Keratinocyte (primary cell): ENCODE results near the gene OBSCN. TPM values are rescaled to one million over a fixed set of nuclear protein-coding genes. Genes with fewer than 3 reads are reported as not detected.

Source experiments
- DNase-seq: peaks from one replicate; pipeline ENCODE4 v3.0.0-alpha.2; 2011; ENCODE audit warnings: low read depth, missing footprints, low spot score
- FAIRE-seq: peaks from 2 replicates; lab custom pipeline; 2011; peaks lifted over from hg19 to GRCh38; lab: Jason Lieb, UNC
- H2AFZ ChIP-seq: 2 replicates; pipeline ENCODE4 v1.6.0; 2012; ENCODE audit warnings: low read length, control low read depth, inconsistent platforms; ENCODE audit not compliant: control insufficient read depth
- H3K27ac ChIP-seq: 2 replicates; pipeline ENCODE4 v1.5.1; 2011; ENCODE audit warnings: low read length; ENCODE audit not compliant: control insufficient read depth, insufficient read depth
- H3K27me3 ChIP-seq: 3 replicates; pipeline ENCODE4 v1.6.0; 2011; ENCODE audit warnings: low read length; ENCODE audit not compliant: control insufficient read depth, insufficient read depth; ENCODE audit errors: extremely low read depth
- H3K36me3 ChIP-seq, 2 experiments: 2 replicates in 1 of 2; 3 replicates in 1 of 2; pipeline ENCODE4 v1.5.1; 2011; ENCODE audit warnings: low read length in 2 of 2, mild to moderate bottlenecking in 1 of 2; ENCODE audit not compliant: control insufficient read depth in 2 of 2, insufficient read depth in 2 of 2; ENCODE audit errors: extremely low read depth in 1 of 2
- H3K4me1 ChIP-seq: 3 replicates; pipeline ENCODE4 v1.5.1; 2011; ENCODE audit warnings: low read length; ENCODE audit not compliant: control insufficient read depth, insufficient read depth; ENCODE audit errors: extremely low read depth
- H3K4me2 ChIP-seq: 3 replicates; pipeline ENCODE4 v1.6.0; 2011; ENCODE audit warnings: low read depth, low read length; ENCODE audit not compliant: control insufficient read depth, insufficient read depth; ENCODE audit errors: extremely low read depth
- H3K4me3 ChIP-seq, 3 experiments: fragments of 200-600 bp in 1 of 3; sonication (generic) in 1 of 3; 2 replicates in 2 of 3; 3 replicates in 1 of 3; pipeline ENCODE4 v1.5.1; 2011 to 2016; ENCODE audit warnings: low read length in 3 of 3, mild to moderate bottlenecking in 3 of 3, control low read depth in 2 of 3, inconsistent platforms in 1 of 3, low read depth in 1 of 3, mixed read lengths in 1 of 3, mixed run types in 1 of 3, moderate library complexity in 1 of 3; ENCODE audit not compliant: control insufficient read depth in 2 of 3, insufficient read depth in 2 of 3; ENCODE audit errors: extremely low read depth in 1 of 3
- H3K79me2 ChIP-seq: 2 replicates; pipeline ENCODE4 v1.6.0; 2012; ENCODE audit warnings: low read length; ENCODE audit not compliant: control insufficient read depth, insufficient read depth
- H3K9ac ChIP-seq: 3 replicates; pipeline ENCODE4 v1.6.0; 2011; ENCODE audit warnings: low read length; ENCODE audit not compliant: control insufficient read depth, insufficient read depth; ENCODE audit errors: extremely low read depth
- H3K9me1 ChIP-seq: 3 replicates; pipeline ENCODE4 v1.6.0; 2011; ENCODE audit warnings: low read length; ENCODE audit not compliant: control insufficient read depth, insufficient read depth; ENCODE audit errors: extremely low read depth
- H3K9me3 ChIP-seq: 2 replicates; pipeline ENCODE4 v1.5.1; 2012; ENCODE audit warnings: low read depth, low read length; ENCODE audit not compliant: control insufficient read depth
- H4K20me1 ChIP-seq: 3 replicates; pipeline ENCODE4 v1.6.0; 2011; ENCODE audit warnings: low read length; ENCODE audit not compliant: control insufficient read depth, insufficient read depth; ENCODE audit errors: extremely low read depth
- EZH2 ChIP-seq: IDR thresholded peaks from one replicate; pipeline ENCODE4 v1.6.1; 2012; ENCODE audit warnings: inconsistent platforms, mild to moderate bottlenecking, low read length, moderate library complexity
- dilution Hi-C: fragments of 300-500 bp; cut with MboI; formaldehyde crosslinking; loops from one replicate; pipeline ENCODE4 v1.7.0; 2020; ENCODE audit warnings: low sequenced_read_pairs; ENCODE audit not compliant: extremely low pct_ligation_motif_present
- polyA plus RNA-seq, 5 experiments: library from polyadenylated mRNA; depleted of rRNA in 3 of 5; stranded (reverse) in 3 of 5; stranded (forward) in 1 of 5; unstranded in 1 of 5; fragments of >200 nt; gene quantifications; 1 replicate in 1 of 5; 2 replicates in 3 of 5; 3 replicates in 1 of 5; pipeline versions ENCODE4 v1.2.1 to v1.2.3, GENCODE V29; 2011 to 2012; ENCODE audit warnings: missing spikeins in 2 of 5, low read depth in 1 of 5, low replicate concordance in 1 of 5
- TF ChIP-seq, protein P1 (sequence below), 3 experiments: IDR thresholded peaks in 1 of 3; conservative IDR thresholded peaks in 1 of 3; optimal IDR thresholded peaks in 1 of 3; 2 replicates in 2 of 3; 3 replicates in 1 of 3; pipeline versions ENCODE3 to v1.5.1; 2011; ENCODE audit warnings: low read length in 3 of 3, mild to moderate bottlenecking in 3 of 3, moderate library complexity in 2 of 3, control low read depth in 1 of 3, inconsistent platforms in 1 of 3; ENCODE audit not compliant: insufficient read depth in 2 of 3; ENCODE audit errors: extremely low read depth in 1 of 3

OBSCN gene
- polyA plus RNA-seq, 1 donor (not counting 4 experiments of a cell fraction or from before 2014, with no cell fraction given) = 1.8 TPM

DNA sequence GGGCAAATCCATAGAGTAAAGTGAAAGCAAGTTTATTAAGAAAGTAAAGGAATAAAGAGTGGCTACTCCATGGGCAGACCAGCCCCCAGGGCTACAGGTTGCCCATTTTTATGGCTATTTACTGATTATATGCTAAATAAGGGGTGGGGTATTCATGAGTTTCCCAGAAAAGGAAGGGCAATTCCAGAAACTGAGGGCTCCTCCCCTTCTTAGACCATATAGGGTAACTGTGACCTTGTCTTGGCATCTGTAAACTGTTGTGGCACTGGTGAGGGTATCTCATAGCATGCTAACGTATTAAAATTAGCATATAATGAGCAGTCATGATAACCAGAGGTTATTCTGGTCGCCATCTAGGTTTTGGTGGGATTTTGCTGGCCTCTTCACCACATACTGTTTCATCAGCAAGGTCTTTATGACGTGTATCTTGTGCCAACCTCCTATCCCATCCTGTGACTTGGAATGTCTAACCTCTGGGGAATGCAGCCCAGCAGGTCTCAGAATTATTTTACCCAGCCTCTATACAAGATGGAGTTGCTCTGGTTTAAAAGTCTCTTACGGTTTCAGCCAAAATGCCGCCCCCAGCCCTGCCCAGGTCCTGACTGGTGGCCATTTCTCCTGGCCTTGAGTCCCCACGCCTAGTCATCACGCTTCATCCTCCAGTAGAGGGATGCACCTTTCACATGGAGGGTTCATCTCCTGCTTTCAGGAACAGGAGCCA lies 209.8 kb downstream of the OBSCN start:
- Histone ChIP-seq H3K36me3 (peaks cover 0 to 3% of the 10 kb centered on the region in 2 experiments), H3K79me2 (no peaks in the 10 kb centered on the region), H3K27ac (peak overlapping the region; percentile 46), H3K4me1 (peaks cover 21% of the 10 kb centered on the region), H4K20me1 (no peaks in the 10 kb centered on the region), H3K4me3 (peak overlapping the region in 2 of 3 experiments; percentile 16 to 23), H3K27me3 (no peaks in the 10 kb centered on the region), H2AFZ (peak overlapping the region; percentile 72), H3K9me1 (no peaks in the 10 kb centered on the region), H3K4me2 (peak overlapping the region; percentile 42), H3K9ac (peak overlapping the region; percentile 1), H3K9me3 (no peaks in the 10 kb centered on the region)
- TF ChIP-seq, protein P1, sequence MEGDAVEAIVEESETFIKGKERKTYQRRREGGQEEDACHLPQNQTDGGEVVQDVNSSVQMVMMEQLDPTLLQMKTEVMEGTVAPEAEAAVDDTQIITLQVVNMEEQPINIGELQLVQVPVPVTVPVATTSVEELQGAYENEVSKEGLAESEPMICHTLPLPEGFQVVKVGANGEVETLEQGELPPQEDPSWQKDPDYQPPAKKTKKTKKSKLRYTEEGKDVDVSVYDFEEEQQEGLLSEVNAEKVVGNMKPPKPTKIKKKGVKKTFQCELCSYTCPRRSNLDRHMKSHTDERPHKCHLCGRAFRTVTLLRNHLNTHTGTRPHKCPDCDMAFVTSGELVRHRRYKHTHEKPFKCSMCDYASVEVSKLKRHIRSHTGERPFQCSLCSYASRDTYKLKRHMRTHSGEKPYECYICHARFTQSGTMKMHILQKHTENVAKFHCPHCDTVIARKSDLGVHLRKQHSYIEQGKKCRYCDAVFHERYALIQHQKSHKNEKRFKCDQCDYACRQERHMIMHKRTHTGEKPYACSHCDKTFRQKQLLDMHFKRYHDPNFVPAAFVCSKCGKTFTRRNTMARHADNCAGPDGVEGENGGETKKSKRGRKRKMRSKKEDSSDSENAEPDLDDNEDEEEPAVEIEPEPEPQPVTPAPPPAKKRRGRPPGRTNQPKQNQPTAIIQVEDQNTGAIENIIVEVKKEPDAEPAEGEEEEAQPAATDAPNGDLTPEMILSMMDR (optimal IDR thresholded peaks at IDR 0.05 in 1 of 3, IDR thresholded peaks at IDR 0.05 in 1 of 3, conservative IDR thresholded peaks at IDR 0.05 in 1 of 3; ENCODE audit: extremely low read depth in 1 of 3, insufficient read depth in 2 of 3, low read length in 3 of 3) = no peak
- TF ChIP-seq EZH2 = no peak
- peak; percentile 34 for FAIRE-seq
- DNase-seq = peak; percentile 50
- dilution Hi-C loops = no loop called here

DNA sequence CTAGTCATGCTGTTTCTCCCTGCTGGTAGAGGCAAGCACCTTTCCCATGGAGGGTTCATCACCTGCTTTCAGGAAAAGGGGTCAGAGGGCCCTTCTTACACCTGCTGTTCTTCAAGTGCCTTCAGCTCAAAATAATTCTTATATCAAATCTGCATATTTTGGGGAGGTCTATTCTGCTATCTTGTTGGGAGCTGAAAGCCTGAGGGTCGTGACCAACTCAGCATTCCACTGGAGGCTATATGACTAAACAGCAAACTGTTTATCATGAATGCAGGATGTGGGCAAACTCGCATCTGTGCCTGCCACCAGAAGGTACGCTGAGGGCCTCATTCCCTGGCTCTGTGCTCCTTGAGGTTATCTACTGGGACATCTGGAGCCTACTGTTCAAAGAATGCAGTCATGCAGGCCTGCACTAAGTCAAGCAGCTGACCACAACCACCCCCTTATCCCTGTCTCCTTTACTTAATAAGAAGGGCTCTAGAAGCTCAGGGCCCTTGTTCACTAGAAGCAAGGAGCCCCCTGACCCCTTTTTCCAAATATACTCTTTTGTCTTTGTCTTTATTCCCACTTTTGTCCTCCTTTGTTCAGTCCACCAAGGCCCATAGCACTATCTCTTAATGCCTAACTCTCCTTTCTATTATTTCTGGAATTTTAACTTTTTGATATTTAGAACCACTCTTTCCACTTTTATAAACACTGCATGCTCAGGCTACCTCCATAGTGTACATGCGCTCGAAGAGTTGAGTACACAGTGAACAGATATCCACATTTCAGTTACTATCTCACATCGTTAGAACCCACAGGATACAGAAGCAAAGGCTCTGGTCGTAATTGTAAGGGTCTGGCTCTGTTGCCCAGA lies 213.4 kb downstream of the OBSCN start:
- Histone ChIP-seq H3K4me3 (no peak overlapping the region), H3K4me2 (no peak overlapping the region), H4K20me1 (no peaks in the 10 kb centered on the region), H3K36me3 (no peaks in the 10 kb centered on the region), H3K9me3 (no peaks in the 10 kb centered on the region), H3K27me3 (no peaks in the 10 kb centered on the region), H3K4me1 (peaks cover 14% of the 10 kb centered on the region), H3K9me1 (no peaks in the 10 kb centered on the region), H3K9ac (no peak overlapping the region), H2AFZ (no peak overlapping the region), H3K79me2 (no peaks in the 10 kb centered on the region), H3K27ac (no peak overlapping the region)
- no peak for FAIRE-seq
- no peak for DNase-seq
- dilution Hi-C loops = no loop called here
- TF ChIP-seq EZH2 = no peak
- TF ChIP-seq, protein P1 (optimal IDR thresholded peaks at IDR 0.05 in 1 of 3, IDR thresholded peaks at IDR 0.05 in 1 of 3, conservative IDR thresholded peaks at IDR 0.05 in 1 of 3; ENCODE audit: extremely low read depth in 1 of 3, insufficient read depth in 2 of 3, low read length in 3 of 3) = no peak
